Neural cell (in vitro differentiated cells): ENCODE results near the gene GJA10. TPM values are rescaled to one million over a fixed set of nuclear protein-coding genes. Genes with fewer than 3 reads are reported as not detected.

Experiments used
- H2AFZ ChIP-seq: fragments of 200-600, 300-800 bp; sonication (generic), shearing (Covaris generic); 2 replicates; pipeline ENCODE4 v1.6.0; 2014; ENCODE audit warnings: low read depth, mild to moderate bottlenecking, antibody characterized with exemption, low read length, moderate library complexity
- H3F3A ChIP-seq: fragments of 200-600 bp; shearing (Covaris generic); 2 replicates; pipeline ENCODE4 v1.6.1; 2016; ENCODE audit warnings: mild to moderate bottlenecking, moderate library complexity, mixed read lengths, antibody characterized with exemption, low read length; ENCODE audit not compliant: insufficient read depth, poor library complexity, severe bottlenecking
- H3K27ac ChIP-seq: fragments of 200-600, 300-800 bp; sonication (generic), shearing (Covaris generic); 2 replicates; pipeline ENCODE4 v1.5.1; 2014; ENCODE audit warnings: mild to moderate bottlenecking, low read length, moderate library complexity
- H3K27me3 ChIP-seq: fragments of 300-800, 200-600 bp; sonication (generic), shearing (Covaris generic); 2 replicates; pipeline ENCODE4 v1.6.0; 2014; ENCODE audit warnings: mild to moderate bottlenecking, low read depth, low read length, moderate library complexity; ENCODE audit not compliant: insufficient read depth
- H3K36me3 ChIP-seq: fragments of 300-800, 200-600 bp; sonication (generic), shearing (Covaris generic); 2 replicates; pipeline ENCODE4 v1.5.1; 2014; ENCODE audit warnings: mild to moderate bottlenecking, antibody characterized with exemption, low read length, moderate library complexity; ENCODE audit not compliant: insufficient read depth
- H3K4me2 ChIP-seq: fragments of 300-800, 200-600 bp; sonication (generic), shearing (Covaris generic); 2 replicates; pipeline ENCODE4 v1.6.0; 2014; ENCODE audit warnings: mild to moderate bottlenecking, low read length
- H3K4me3 ChIP-seq: fragments of 300-800, 200-600 bp; sonication (generic), shearing (Covaris generic); 2 replicates; pipeline ENCODE4 v1.5.1; 2014; ENCODE audit warnings: mild to moderate bottlenecking, low read length, moderate library complexity
- H3K79me2 ChIP-seq: fragments of 200-600 bp; shearing (Covaris generic); replicated peaks from 2 replicates; pipeline ENCODE4 v1.6.0; 2014; ENCODE audit warnings: mild to moderate bottlenecking, low read length, moderate library complexity; ENCODE audit not compliant: insufficient read depth
- H3K9ac ChIP-seq: fragments of 300-800, 200-600 bp; sonication (generic), shearing (Covaris generic); 2 replicates; pipeline ENCODE4 v1.6.1; 2016; ENCODE audit warnings: mild to moderate bottlenecking, low read length, mixed read lengths
- H3K9me2 ChIP-seq: fragments of 200-600 bp; shearing (Covaris generic); 2 replicates; pipeline ENCODE4 v1.6.1; 2016; ENCODE audit warnings: mild to moderate bottlenecking, low read length, mixed read lengths; ENCODE audit not compliant: insufficient read depth
- H3K9me3 ChIP-seq: fragments of 200-600, 300-800 bp; sonication (generic), shearing (Covaris generic); 2 replicates; pipeline ENCODE4 v1.6.1; 2016; ENCODE audit warnings: mild to moderate bottlenecking, mixed run types, low read length, moderate library complexity, mixed read lengths
- H4K20me1 ChIP-seq: fragments of 200-600 bp; shearing (Covaris generic); 2 replicates; pipeline ENCODE4 v1.6.1; 2016; ENCODE audit warnings: mild to moderate bottlenecking, mixed run types; ENCODE audit not compliant: insufficient read depth
- CTCF ChIP-seq: fragments of 450-650 bp; IDR thresholded peaks from 2 replicates; pipeline ENCODE4 v1.5.1; 2014; ENCODE audit warnings: antibody characterized with exemption, mild to moderate bottlenecking, moderate library complexity; ENCODE audit not compliant: poor library complexity, severe bottlenecking
- EP300 ChIP-seq: fragments of 450-650 bp; conservative IDR thresholded peaks from 2 replicates; pipeline ENCODE4 v1.6.1; 2014; ENCODE audit warnings: antibody characterized with exemption, mild to moderate bottlenecking, moderate library complexity; ENCODE audit not compliant: poor library complexity, severe bottlenecking
- EZH2 ChIP-seq: fragments of 200-600, 300-800 bp; shearing (Covaris generic), sonication (generic); IDR thresholded peaks from 2 replicates; pipeline ENCODE4 v1.6.1; 2014; ENCODE audit warnings: antibody characterized with exemption, low read length, borderline replicate concordance, mild to moderate bottlenecking; ENCODE audit not compliant: insufficient read depth, poor library complexity, severe bottlenecking
- MXI1 ChIP-seq: fragments of 450-650 bp; conservative IDR thresholded peaks from 2 replicates; pipeline ENCODE4 v1.6.1; 2014; ENCODE audit warnings: antibody characterized with exemption, mild to moderate bottlenecking; ENCODE audit not compliant: poor library complexity, severe bottlenecking
- POLR2AphosphoS5 ChIP-seq: IDR thresholded peaks from 2 replicates; pipeline ENCODE4 v1.6.1; 2012
- RAD21 ChIP-seq: fragments of 450-650 bp; conservative IDR thresholded peaks from 2 replicates; pipeline ENCODE4 v1.6.1; 2014; ENCODE audit warnings: antibody characterized with exemption, mild to moderate bottlenecking, moderate library complexity
- REST ChIP-seq: IDR thresholded peaks from 2 replicates; pipeline ENCODE4 v1.6.1; 2012; ENCODE audit warnings: borderline replicate concordance
- SMC3 ChIP-seq: fragments of 450-650 bp; conservative IDR thresholded peaks from 2 replicates; pipeline ENCODE4 v1.6.1; 2014; ENCODE audit warnings: antibody characterized with exemption, mild to moderate bottlenecking, moderate library complexity; ENCODE audit not compliant: poor library complexity
- TAF1 ChIP-seq: IDR thresholded peaks from 2 replicates; pipeline ENCODE4 v1.6.1; 2012; ENCODE audit warnings: low read depth
- polyA plus RNA-seq: library from polyadenylated mRNA; depleted of rRNA; stranded (reverse); fragments of >200 nt; gene quantifications from 2 replicates; pipeline ENCODE4 v1.2.3, GENCODE V29; 2014

The GJA10 gene
- polyA plus RNA-seq, 1 donor from 2014 or later: not detected

- no peaks in the 10 kb centered on the region for H3F3A ChIP-seq
- H3K4me2 ChIP-seq: no peak overlapping the region
- no peak overlapping the region for H2AFZ ChIP-seq
- TF ChIP-seq RAD21 (no peak), EP300 (no peak), EZH2 (no peak), REST (no peak), CTCF (no peak)
- no peaks in the 10 kb centered on the region for H4K20me1 ChIP-seq
- H3K36me3 ChIP-seq: peaks cover 14% of the 10 kb centered on the region
- no peaks in the 10 kb centered on the region for H3K9me3 ChIP-seq
- H3K27ac ChIP-seq: no peak overlapping the region
- no peaks in the 10 kb centered on the region for H3K9me2 ChIP-seq
- no peak overlapping the region for H3K9ac ChIP-seq
- H3K79me2 ChIP-seq: no peaks in the 10 kb centered on the region
- no peaks in the 10 kb centered on the region for H3K27me3 ChIP-seq
- no peak overlapping the region for H3K4me3 ChIP-seq
Observed at GRCh38 chr6:89858041-89858440, 36.2 kb upstream of the GJA10 start.

- no peaks in the 10 kb centered on the region for H3K9me2 ChIP-seq
- H3K4me2 ChIP-seq: no peak overlapping the region
- H3F3A ChIP-seq: no peaks in the 10 kb centered on the region
- H3K9ac ChIP-seq: no peak overlapping the region
- H3K36me3 ChIP-seq: peaks cover 19% of the 10 kb centered on the region
- no peaks in the 10 kb centered on the region for H4K20me1 ChIP-seq
- no peak for TF ChIP-seq CTCF
- no peak for TF ChIP-seq REST
- TF ChIP-seq MXI1: no peak
- TF ChIP-seq POLR2AphosphoS5: no peak
- no peak for TF ChIP-seq TAF1
- no peak for TF ChIP-seq EZH2
- no peak for TF ChIP-seq EP300
- no peak for TF ChIP-seq SMC3
- TF ChIP-seq RAD21: no peak
- no peak overlapping the region for H2AFZ ChIP-seq
- H3K27me3 ChIP-seq: no peaks in the 10 kb centered on the region
- H3K27ac ChIP-seq: no peak overlapping the region
- no peaks in the 10 kb centered on the region for H3K9me3 ChIP-seq
- H3K79me2 ChIP-seq: no peaks in the 10 kb centered on the region
- no peak overlapping the region for H3K4me3 ChIP-seq
Observed at GRCh38 chr6:89859744-89860143, 34.5 kb upstream of the GJA10 start.
